Hepatocyte (in vitro differentiated cells): Measurements from ENCODE around the gene ZBTB38. TPM values are rescaled to one million over a fixed set of nuclear protein-coding genes. Genes with fewer than 3 reads are reported as not detected.

Source experiments
- DNase-seq: peaks from one replicate; pipeline ENCODE4 v3.0.0-alpha.2; 2016; ENCODE audit warnings: low spot score
- H2AFZ ChIP-seq: fragments of 200-600 bp; sonication (generic); 2 replicates; pipeline ENCODE4 v1.6.0; 2016; ENCODE audit warnings: antibody characterized with exemption, mild to moderate bottlenecking
- H3K27ac ChIP-seq: fragments of 200-600 bp; sonication (generic); 2 replicates; pipeline ENCODE4 v1.5.1; 2016; ENCODE audit warnings: mild to moderate bottlenecking
- H3K27me3 ChIP-seq: fragments of 200-600 bp; sonication (generic); 2 replicates; pipeline ENCODE4 v1.6.1; 2016
- H3K36me3 ChIP-seq: fragments of 200-600 bp; sonication (generic); replicated peaks from 2 replicates; pipeline ENCODE4 v1.5.1; 2016; ENCODE audit warnings: low read depth; ENCODE audit not compliant: insufficient read depth
- H3K4me1 ChIP-seq: fragments of 200-600 bp; sonication (generic); 2 replicates; pipeline ENCODE4 v1.5.1; 2016; ENCODE audit warnings: mild to moderate bottlenecking, moderate library complexity; ENCODE audit not compliant: insufficient read depth
- H3K4me2 ChIP-seq: fragments of 200-600 bp; sonication (generic); 2 replicates; pipeline ENCODE4 v1.6.0; 2016
- H3K4me3 ChIP-seq: fragments of 200-600 bp; sonication (generic); 2 replicates; pipeline ENCODE4 v1.5.1; 2016; ENCODE audit warnings: mild to moderate bottlenecking
- H3K79me2 ChIP-seq: fragments of 200-600 bp; sonication (generic); 2 replicates; pipeline ENCODE4 v1.6.0; 2017; ENCODE audit warnings: mild to moderate bottlenecking
- H3K9me2 ChIP-seq: fragments of 200-600 bp; sonication (generic); replicated peaks from 2 replicates; pipeline ENCODE4 v1.6.0; 2017; ENCODE audit warnings: mild to moderate bottlenecking; ENCODE audit not compliant: insufficient read depth
- H3K9me3 ChIP-seq: fragments of 200-600 bp; sonication (generic); 2 replicates; pipeline ENCODE4 v1.5.1; 2016; ENCODE audit warnings: low read depth, mild to moderate bottlenecking
- H4K20me1 ChIP-seq: fragments of 200-600 bp; sonication (generic); 2 replicates; pipeline ENCODE4 v1.6.0; 2016; ENCODE audit warnings: mild to moderate bottlenecking; ENCODE audit not compliant: insufficient read depth, poor library complexity, severe bottlenecking
- CTCF ChIP-seq: fragments of 200-600 bp; sonication (generic); IDR thresholded peaks from 2 replicates; pipeline ENCODE4 v1.5.1; 2016; ENCODE audit warnings: antibody characterized with exemption, mild to moderate bottlenecking; ENCODE audit not compliant: poor library complexity
- EZH2 ChIP-seq: fragments of 200-600 bp; sonication (generic); IDR thresholded peaks from 2 replicates; pipeline ENCODE4 v1.6.1; 2016; ENCODE audit warnings: antibody characterized with exemption, mild to moderate bottlenecking, borderline replicate concordance
- EZH2phosphoT487 ChIP-seq: fragments of 200-600 bp; sonication (generic); IDR thresholded peaks from one replicate; pipeline ENCODE4 v1.6.1; 2018; ENCODE audit warnings: antibody characterized with exemption, mild to moderate bottlenecking, low read depth, moderate library complexity; ENCODE audit not compliant: unreplicated experiment, severe bottlenecking
- WGBS: methylation state at CpG from one replicate; pipeline ENCODE4 v1.1.6; 2016; ENCODE audit warnings: low lambda C conversion rate; ENCODE audit errors: missing lambda C conversion rate; 5-methylcytosine and 5-hydroxymethylcytosine counted together
- polyA plus RNA-seq: library from polyadenylated mRNA; unstranded; fragments of >200 nt; fragmentation: Nextera tagmentation; extraction: Ambion mirVana; gene quantifications from 2 replicates; pipeline ENCODE4 v1.2.1, GENCODE V29; 2016
- total RNA-seq: library from RNA; depleted of rRNA; stranded (reverse); fragments of >200 nt; gene quantifications from 2 replicates; pipeline ENCODE4 v1.2.3, GENCODE V29; 2014

ZBTB38 gene
- total and polyA plus RNA-seq, 2 experiments from 2014 or later = 31.6 to 122 TPM

DNA sequence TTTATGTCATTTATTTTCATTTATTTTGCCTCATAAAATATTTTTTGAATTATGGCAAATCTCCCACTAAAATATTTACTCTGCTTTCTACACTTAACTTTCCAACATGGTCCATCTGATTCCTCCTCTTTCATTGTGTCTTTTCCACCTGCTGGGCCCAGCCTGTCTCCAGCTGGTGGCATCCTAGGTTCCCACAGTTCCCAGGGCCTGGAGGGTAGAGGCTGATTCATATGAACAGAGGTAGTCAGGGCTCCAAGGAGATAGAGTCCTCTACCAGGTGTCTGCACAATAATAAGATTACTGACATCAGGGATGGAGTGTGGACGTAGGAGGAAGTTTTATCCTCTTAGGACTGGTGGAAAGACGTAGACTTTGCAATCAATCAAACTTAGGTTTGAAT, 14.3 kb downstream of the ZBTB38 start:
- H3K79me2 ChIP-seq = no peaks in the 10 kb centered on the region
- H3K9me2 ChIP-seq = no peaks in the 10 kb centered on the region
- WGBS = 93% methylated on average over 2 of the region's 2 CpGs

DNA sequence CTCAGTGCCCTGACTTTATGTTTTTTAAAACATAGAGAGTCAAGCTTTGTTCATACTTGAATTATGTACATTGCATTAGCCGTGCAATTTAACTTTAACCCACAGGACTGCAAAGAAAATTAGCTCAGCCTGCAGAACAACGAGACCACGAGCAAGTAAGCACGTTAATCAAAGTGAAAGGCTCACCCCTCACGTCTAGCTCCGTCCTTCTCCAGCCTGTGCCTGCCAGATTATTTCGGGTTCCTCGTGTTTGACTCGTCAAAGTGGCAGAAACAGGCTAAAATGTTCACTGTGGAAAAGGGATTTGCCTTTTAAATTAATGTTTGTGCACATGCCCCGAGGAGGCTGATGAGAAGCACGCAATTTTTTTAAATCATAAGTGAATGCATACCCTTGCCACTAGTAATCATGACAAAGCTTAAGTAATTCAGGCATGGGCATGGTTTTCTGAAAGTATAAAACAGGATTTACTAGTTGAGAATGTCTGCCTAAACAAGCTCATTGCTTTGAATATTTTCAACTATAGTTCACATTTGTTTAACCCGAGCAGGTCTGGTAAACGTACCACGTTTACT, 15.3 kb downstream of the ZBTB38 start:
- Histone ChIP-seq H3K4me1 (peaks cover 8% of the 10 kb centered on the region), H3K4me2 (peak overlapping the region; percentile 54), H3K9me3 (no peaks in the 10 kb centered on the region), H3K27me3 (no peaks in the 10 kb centered on the region), H3K36me3 (no peaks in the 10 kb centered on the region), H3K4me3 (no peak overlapping the region), H3K27ac (peak overlapping the region; percentile 54), H4K20me1 (no peaks in the 10 kb centered on the region), H2AFZ (no peak overlapping the region), H3K9me2 (no peaks in the 10 kb centered on the region), H3K79me2 (no peaks in the 10 kb centered on the region)
- no peak for DNase-seq
- 59% methylated on average over 14 of the region's 14 CpGs for WGBS
- no peak for TF ChIP-seq CTCF

More for the DNA sequence above, 14.3 kb downstream of the ZBTB38 start:
- H3K27ac ChIP-seq = no peak overlapping the region
- no peaks in the 10 kb centered on the region for H4K20me1 ChIP-seq
- no peak overlapping the region for H2AFZ ChIP-seq
- H3K9me3 ChIP-seq = no peaks in the 10 kb centered on the region
- TF ChIP-seq EZH2 = no peak
- TF ChIP-seq CTCF = no peak
- no peak for TF ChIP-seq EZH2phosphoT487
- no peak overlapping the region for H3K4me3 ChIP-seq
- no peak for DNase-seq
- no peaks in the 10 kb centered on the region for H3K36me3 ChIP-seq
- no peaks in the 10 kb centered on the region for H3K27me3 ChIP-seq
- H3K4me2 ChIP-seq = no peak overlapping the region
- peaks cover 8% of the 10 kb centered on the region for H3K4me1 ChIP-seq

DNA sequence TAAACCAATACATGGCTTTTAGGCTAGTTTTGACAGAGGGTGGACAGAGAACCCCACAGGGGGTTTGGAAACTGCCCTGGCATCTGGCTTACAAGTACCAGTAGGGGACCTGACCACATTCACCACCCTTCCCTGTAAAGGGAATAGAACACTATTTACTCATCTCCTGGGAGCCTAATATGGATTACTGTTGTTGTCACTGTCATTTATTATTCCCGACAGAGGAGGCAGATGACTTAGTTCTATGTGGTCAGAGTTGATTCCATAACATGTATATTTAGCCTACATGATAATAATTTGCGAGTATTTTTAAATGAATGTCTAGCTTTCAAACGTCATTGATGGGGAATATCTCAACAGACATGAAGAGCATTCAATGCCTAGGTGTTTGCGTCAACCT, 15.9 kb downstream of the ZBTB38 start:
- Histone ChIP-seq H4K20me1 (no peaks in the 10 kb centered on the region), H3K4me3 (no peak overlapping the region), H3K27ac (peak overlapping the region; percentile 54), H3K4me2 (peak overlapping the region; percentile 54), H3K9me2 (no peaks in the 10 kb centered on the region), H3K9me3 (no peaks in the 10 kb centered on the region), H3K27me3 (no peaks in the 10 kb centered on the region), H3K4me1 (peaks cover 8% of the 10 kb centered on the region), H2AFZ (no peak overlapping the region), H3K36me3 (no peaks in the 10 kb centered on the region), H3K79me2 (no peaks in the 10 kb centered on the region)
- WGBS = 84% methylated on average over 4 of the region's 4 CpGs
- no peak for DNase-seq
- TF ChIP-seq CTCF = no peak
- no peak for TF ChIP-seq EZH2phosphoT487
- TF ChIP-seq EZH2 = no peak

- no peak for TF ChIP-seq EZH2phosphoT487
- no peak for TF ChIP-seq CTCF
- no peak for TF ChIP-seq EZH2
Measured at GRCh38 chr3:141384575-141384974, 16.3 kb downstream of the ZBTB38 start.

More at GRCh38 chr3:141384575-141384974, 16.3 kb downstream of the ZBTB38 start:
- Histone ChIP-seq H3K27ac (peak overlapping the region; percentile 54), H3K27me3 (no peaks in the 10 kb centered on the region), H4K20me1 (no peaks in the 10 kb centered on the region), H3K4me3 (no peak overlapping the region), H3K79me2 (no peaks in the 10 kb centered on the region), H3K9me3 (no peaks in the 10 kb centered on the region), H3K4me1 (peaks cover 8% of the 10 kb centered on the region), H3K36me3 (no peaks in the 10 kb centered on the region), H3K4me2 (no peak overlapping the region), H3K9me2 (no peaks in the 10 kb centered on the region), H2AFZ (no peak overlapping the region)
- 93% methylated on average over 5 of the region's 5 CpGs for WGBS
- DNase-seq = no peak
